Cerebellar nuclear complex (tissue), 1 donor: Measurements from ENCODE around the gene UTY.
"Not testable (repeated sequence)": the region's sequence is repeated elsewhere in the genome, so short reads cannot be mapped to it uniquely, and the experiment has no call there.

Experiments
- DNase-seq, 2 experiments: peaks; one replicate each; lab custom pipeline; 2025; lab: John Stamatoyannopoulos, UW

UTY gene

DNA sequence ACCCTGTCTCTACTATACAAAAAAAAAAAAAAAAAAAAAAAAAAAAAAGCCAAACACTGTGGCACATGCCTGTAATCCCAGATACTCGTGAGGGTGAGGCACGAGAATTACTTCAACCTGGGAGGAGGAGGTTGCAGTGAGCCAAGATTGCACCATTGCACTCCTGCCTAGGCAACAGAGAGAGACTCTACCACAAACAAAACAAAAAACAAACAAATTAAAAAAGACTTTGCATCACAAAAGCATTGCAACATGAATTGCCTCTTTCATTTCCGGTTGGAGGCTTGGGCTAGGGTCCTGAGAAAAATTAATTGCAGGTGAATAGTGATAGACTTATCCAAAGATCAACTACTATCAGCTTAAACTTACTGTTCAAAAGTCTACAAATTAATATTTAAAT is 180.4 kb downstream of the UTY start:
- DNase-seq = no peak

- no peak for DNase-seq
Observed at GRCh38 chrY:13296176-13296890, 183.5 kb downstream of the UTY start.

DNA sequence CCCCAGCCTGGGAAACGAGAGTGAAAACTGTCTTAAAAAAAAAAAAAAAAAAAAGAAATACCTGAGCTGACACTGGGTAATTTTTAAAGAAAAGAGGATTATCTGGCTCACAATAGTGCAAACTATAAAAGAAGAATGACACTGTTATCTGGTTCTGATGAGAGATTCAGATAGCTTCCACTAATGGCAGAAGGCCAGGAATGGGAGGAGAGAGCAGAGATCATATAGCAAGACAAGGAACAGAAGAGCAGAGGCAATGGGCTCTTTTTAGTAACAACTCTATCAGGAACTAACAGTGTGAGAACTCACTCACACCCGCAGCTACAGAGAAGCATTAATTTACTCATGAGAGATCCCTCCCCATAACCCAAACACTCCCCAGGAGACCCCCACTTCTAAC is 184.8 kb downstream of the UTY start:
- DNase-seq = no peak

- DNase-seq = no peak
Observed at GRCh38 chrY:13291199-13291598, 188.6 kb downstream of the UTY start.

GRCh38 chrY:13282151-13283054 is 197.4 kb downstream of the UTY start:
- not testable (repeated sequence) for DNase-seq

GRCh38 chrY:13279561-13279960 is 200.3 kb downstream of the UTY start:
- DNase-seq = no peak

GRCh38 chrY:13271706-13272105 is 208.1 kb downstream of the UTY start:
- DNase-seq = no peak

DNA sequence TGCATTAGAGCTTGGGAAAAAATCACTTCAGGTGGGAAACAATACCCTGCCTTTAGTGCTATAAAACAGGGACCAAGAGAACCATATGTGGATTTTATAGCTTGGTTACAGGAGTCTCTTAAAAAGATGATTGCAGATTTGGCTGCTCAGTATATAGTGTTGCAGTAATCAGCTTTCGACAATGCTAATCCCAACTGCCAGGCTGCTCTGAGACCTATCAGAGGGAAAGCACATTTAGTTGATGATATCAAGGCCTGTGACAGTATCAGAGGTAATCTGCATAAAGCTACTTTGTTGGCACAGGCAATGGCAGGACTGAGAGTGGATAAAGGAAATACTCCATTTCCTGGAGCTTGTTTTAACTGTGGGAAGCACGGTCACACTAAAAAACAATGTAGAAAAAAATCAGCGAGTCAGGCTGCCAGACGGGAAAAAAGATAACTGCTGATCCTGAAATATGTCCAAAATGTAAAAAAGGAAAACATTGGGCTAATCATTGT is 225.8 kb downstream of the UTY start:
- not testable (repeated sequence) for DNase-seq

DNA sequence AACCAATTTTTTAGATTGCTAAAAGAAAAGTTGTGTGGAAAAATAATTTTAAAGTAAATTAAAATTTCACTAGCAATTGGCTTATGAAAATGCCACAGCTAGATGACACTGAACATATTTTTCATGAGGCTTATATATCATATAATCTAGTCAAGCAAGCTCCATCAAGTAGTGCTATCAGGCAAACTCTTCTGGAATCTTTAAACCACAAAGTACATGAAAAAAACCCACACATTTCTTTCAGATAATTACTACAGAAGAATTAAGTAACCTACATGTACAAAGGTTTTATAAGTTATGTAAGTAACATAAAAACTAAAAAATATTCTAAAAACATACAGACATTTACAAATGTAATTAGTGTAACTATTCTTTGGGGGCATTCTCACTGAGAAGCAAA is 229.4 kb downstream of the UTY start:
- DNase-seq = no peak

DNA sequence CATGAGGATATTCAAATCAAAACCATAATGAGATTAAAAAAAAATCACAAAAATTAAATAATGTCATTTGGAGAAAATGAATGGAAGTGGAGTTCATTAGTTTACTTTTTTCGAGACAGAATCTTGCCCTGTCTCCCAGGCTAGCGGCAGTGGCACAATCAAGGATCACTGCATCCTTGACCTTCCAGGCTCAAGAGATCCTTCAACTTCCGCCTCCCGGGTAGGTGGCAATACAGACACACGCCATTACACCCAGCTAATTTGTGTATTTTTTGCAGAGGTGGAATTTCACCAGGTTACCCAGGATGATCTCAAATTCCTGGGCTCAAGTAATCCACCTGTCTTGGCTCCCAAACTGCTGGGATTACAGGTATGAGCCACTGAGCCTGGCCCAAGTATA is 236.1 kb downstream of the UTY start:
- no peak for DNase-seq

- no peak for DNase-seq
Observed at GRCh38 chrY:13233901-13234300, 245.9 kb downstream of the UTY start.

- no peak for DNase-seq
Observed at GRCh38 chrY:13233118-13233517, 246.7 kb downstream of the UTY start.

GRCh38 chrY:13227354-13227953 is 252.4 kb downstream of the UTY start:
- DNase-seq = no peak

GRCh38 chrY:13210961-13211646 is 268.7 kb downstream of the UTY start:
- no peak for DNase-seq

DNA sequence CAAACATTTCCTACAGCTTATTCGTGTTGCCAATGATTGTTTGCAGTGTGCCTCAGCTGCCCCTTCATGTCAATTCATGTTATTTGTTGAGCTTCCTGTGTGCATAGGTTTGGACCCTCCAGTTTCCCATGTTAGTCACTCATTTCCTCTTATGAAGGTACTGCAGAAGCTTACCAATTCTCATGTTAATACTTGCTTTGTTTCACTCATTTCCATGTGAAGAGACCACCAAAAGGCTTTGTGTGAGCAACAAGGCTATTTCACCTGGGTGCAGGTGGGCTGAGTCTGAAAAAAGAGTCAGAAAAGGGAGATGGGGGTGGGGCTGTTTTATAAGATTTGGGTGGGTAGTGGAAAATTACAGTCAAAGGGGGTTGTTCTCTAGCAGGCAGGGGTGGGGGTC is 274.6 kb downstream of the UTY start:
- DNase-seq = no peak
